Fibroblast of pulmonary artery (primary cell): ENCODE data around the gene FBXL17.

Source experiments
- DNase-seq: peaks from one replicate; pipeline ENCODE4 v3.0.0-alpha.2; 2010; ENCODE audit warnings: low read depth
- H3K4me3 ChIP-seq: replicated peaks from 2 replicates; pipeline ENCODE4 v1.5.1; 2011; ENCODE audit warnings: low read depth, mild to moderate bottlenecking, control low read depth, low read length, moderate library complexity
- TF ChIP-seq, protein P1 (sequence below): IDR thresholded peaks from 2 replicates; pipeline ENCODE4 v1.5.1; 2011; ENCODE audit warnings: mild to moderate bottlenecking, control low read depth, low read length, inconsistent platforms; ENCODE audit errors: missing control alignments

FBXL17 gene

DNA sequence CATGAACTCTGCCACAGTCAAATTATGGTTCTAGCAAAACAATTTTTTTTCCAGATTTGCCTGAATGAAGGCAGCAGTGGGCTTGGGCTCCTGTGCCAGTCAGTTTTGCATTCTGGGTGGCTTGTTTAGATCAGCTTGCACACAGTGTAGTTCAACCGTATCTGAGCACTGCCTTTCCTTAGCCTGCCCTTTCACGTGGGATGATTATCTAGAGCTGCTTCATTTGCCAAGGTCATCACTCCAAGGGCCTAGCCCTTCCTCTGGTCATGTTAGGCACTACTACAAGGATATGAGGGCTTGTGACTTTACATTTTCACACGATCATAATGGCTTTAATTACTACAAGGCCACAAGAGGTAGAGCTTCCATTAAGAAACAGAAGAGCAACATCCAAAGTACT lies 560.6 kb downstream of the FBXL17 start:
- DNase-seq, result no peak
- TF ChIP-seq, protein P1, sequence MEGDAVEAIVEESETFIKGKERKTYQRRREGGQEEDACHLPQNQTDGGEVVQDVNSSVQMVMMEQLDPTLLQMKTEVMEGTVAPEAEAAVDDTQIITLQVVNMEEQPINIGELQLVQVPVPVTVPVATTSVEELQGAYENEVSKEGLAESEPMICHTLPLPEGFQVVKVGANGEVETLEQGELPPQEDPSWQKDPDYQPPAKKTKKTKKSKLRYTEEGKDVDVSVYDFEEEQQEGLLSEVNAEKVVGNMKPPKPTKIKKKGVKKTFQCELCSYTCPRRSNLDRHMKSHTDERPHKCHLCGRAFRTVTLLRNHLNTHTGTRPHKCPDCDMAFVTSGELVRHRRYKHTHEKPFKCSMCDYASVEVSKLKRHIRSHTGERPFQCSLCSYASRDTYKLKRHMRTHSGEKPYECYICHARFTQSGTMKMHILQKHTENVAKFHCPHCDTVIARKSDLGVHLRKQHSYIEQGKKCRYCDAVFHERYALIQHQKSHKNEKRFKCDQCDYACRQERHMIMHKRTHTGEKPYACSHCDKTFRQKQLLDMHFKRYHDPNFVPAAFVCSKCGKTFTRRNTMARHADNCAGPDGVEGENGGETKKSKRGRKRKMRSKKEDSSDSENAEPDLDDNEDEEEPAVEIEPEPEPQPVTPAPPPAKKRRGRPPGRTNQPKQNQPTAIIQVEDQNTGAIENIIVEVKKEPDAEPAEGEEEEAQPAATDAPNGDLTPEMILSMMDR, result no peak

DNA sequence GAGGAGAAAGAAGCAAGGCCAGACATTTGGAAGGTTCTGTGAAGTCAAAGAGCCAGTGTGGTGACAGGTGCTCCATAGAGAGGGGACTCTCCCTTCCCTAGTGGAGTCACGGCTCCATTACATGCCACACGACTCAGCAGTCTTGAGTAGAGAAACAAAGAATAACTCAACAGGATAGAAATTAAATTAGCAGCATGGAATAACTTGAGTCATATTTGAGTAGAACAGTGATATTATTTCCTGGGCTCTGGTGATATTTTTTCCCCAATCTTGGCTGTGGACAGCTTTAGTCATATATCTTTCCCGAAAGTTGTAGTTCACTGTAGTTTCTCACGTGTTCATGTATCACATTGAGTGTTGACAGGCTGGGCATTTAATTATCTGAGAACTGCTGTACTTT lies 561.5 kb downstream of the FBXL17 start:
- TF ChIP-seq, protein P1, result no peak
- no peak for DNase-seq
- H3K4me3 ChIP-seq, result no peak overlapping the region

More for the DNA sequence above, 560.6 kb downstream of the FBXL17 start:
- no peak overlapping the region for H3K4me3 ChIP-seq

DNA sequence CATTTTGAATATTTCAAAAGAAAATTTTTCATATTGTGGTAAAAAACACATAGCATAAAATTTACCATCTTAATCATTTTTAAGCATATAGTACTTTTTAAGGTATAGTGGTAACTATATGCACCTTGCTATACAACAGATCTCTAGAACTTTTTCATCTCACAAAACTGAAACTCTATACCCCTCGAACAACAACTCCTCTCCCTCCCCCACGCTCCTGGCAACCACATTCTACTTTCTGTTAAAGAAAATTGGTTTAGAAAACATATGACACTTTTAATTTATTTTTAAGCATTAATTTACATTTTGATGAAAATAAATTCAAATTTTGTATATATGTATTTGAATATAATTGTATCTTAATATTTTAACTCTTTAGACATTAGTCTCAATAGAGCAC lies 563.9 kb downstream of the FBXL17 start:
- DNase-seq, result no peak
- TF ChIP-seq, protein P1, result no peak
- H3K4me3 ChIP-seq, result no peak overlapping the region

DNA sequence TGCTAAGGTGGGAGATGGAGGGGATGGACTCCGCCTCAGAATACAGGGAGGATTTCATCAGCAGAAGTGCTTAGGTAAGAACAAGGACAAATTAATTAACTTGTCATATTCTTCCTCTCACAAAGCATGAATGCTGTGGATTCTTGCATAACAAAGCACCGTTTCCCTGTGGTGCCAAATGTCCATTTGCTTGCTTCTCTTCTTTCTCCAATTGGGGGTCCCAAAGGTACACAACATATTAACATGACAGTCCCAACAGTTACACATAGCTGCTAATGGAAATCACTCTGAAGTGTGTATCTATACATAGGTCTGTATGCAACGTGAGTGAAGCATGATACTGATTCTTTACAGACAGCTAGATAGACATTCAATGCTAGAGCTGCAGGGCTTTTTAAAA lies 564.5 kb downstream of the FBXL17 start:
- TF ChIP-seq, protein P1, result no peak
- no peak overlapping the region for H3K4me3 ChIP-seq
- no peak for DNase-seq

DNA sequence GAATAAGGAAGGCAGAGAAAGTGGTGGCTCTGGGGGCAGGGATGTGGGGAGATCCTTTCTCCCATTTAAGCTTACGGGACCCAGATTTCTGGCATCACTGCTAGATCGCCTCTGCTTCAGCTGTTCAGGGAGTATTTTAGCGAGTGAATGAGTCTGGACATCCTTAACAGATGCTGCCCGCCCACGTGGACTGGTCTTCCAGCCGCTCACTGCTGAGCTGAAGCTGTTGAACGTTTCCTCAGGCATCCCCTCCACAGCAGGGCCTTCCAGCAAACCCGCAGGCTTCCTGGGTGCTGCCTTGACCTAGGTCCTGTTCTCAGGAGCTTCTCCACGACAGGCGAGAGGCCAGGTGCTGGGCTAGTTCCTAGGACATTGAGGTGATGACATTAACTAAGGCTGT lies 566.8 kb downstream of the FBXL17 start:
- H3K4me3 ChIP-seq, result no peak overlapping the region
- DNase-seq, result no peak
- TF ChIP-seq, protein P1, result no peak

DNA sequence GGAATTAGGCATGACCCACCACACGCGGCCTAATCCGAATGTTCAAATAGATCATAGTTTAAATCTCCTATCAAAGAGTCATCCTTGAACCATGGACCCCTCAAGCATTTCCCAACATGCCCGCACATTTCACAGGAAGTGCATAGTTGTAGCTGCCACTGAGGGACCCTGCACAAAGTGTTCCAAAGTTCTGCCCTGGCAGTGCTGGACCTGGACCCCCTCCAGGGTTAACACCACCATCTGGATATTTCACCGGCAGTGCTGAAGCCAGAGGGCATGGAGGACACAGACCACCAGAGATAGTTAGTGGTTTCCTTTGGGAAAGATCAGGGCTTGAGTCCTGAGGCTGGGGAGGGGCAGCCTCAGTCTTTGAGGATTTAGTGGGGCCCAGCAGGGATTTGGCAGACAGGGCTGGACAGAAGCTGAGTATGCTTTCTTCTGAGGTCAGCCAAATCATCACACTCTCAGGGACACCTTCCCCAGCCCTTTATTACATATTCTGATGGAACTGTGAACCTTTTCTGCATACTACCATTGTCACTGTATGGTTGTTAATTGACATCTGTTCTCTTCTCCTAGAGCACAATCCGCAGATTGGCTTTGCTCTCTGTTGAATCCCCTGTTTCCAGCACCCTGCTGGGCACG lies 567.6 kb downstream of the FBXL17 start:
- TF ChIP-seq, protein P1, result no peak
- no peak for DNase-seq
- no peak overlapping the region for H3K4me3 ChIP-seq

DNA sequence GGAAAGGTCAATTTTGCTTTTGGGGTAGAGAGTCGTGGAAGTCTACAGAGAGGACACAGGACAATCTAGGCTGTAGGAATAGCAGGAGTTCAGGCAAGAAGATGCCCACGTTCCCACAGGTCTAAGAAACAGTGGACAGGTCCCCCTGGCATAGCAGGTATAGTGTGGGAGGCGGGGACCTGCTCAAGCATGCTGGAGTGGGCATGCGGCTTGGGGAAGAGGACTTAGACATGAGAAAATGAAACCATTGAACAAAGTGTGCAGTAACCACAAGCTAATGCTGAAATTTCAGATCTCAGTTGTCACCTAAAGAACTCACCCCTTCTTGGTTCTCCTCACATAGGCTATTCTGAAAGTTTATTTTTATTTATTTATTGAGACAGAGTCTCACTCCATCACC lies 568.3 kb downstream of the FBXL17 start:
- TF ChIP-seq, protein P1, result no peak

More for the DNA sequence above, 568.3 kb downstream of the FBXL17 start:
- DNase-seq, result no peak
- no peak overlapping the region for H3K4me3 ChIP-seq
